PC-3 (cell line): ENCODE measurements around the gene PIGM. TPM values are rescaled to one million over a fixed set of nuclear protein-coding genes. Genes with fewer than 3 reads are reported as not detected.

Experiments
- ATAC-seq: fragments of 200-7000 bp; cut with Tn5 transposase; 2 replicates; pipeline ENCODE4 v1.9.1; 2020; ENCODE audit warnings: mild to moderate bottlenecking, moderate library complexity
- BruUV-seq: library from RNA; stranded (reverse); fragments of 400-500 nt; replicated peaks from 2 replicates; lab custom pipeline; 2021; lab: Mats Ljungman, UMichigan
- CTCF ChIA-PET: fragments of 300-600 bp; sonication (Branson Sonifier 250); formaldehyde crosslinking; loops from one replicate; lab custom pipeline; 2022; ENCODE audit warnings: antibody characterized with exemption; lab: Charles Lee
- POLR2A ChIA-PET: fragments of 300-600 bp; sonication (Branson Sonifier 250); formaldehyde crosslinking; loops from one replicate; lab custom pipeline; 2022; ENCODE audit warnings: antibody characterized with exemption; ENCODE audit not compliant: unreplicated experiment; lab: Charles Lee
- DNase-seq: peaks from one replicate; pipeline ENCODE4 v3.0.0-alpha.2; 2015
- H2AFZ ChIP-seq: fragments of 300-600 bp; sonication (generic); 2 replicates; pipeline ENCODE4 v1.6.0; 2016; ENCODE audit warnings: antibody characterized with exemption, low read length
- H3F3A ChIP-seq: fragments of 300-600 bp; sonication (generic); one replicate; pipeline ENCODE4 v1.6.0; 2017; ENCODE audit warnings: antibody characterized with exemption, low read length, control low read depth, mild to moderate bottlenecking; ENCODE audit not compliant: unreplicated experiment
- H3K27ac ChIP-seq: fragments of 300-600 bp; sonication (generic); 2 replicates; pipeline ENCODE4 v1.5.1; 2016; ENCODE audit warnings: mild to moderate bottlenecking, low read length
- H3K27me3 ChIP-seq: fragments of 300-600 bp; sonication (generic); 2 replicates; pipeline ENCODE4 v1.6.1; 2016; ENCODE audit warnings: low read length, mixed read lengths
- H3K36me3 ChIP-seq: fragments of 300-600 bp; sonication (generic); 2 replicates; pipeline ENCODE4 v1.6.1; 2016; ENCODE audit warnings: low read depth, mixed run types, low read length, mixed read lengths
- H3K4me1 ChIP-seq: fragments of 300-600 bp; sonication (generic); 2 replicates; pipeline ENCODE4 v1.5.1; 2016; ENCODE audit warnings: low read length; ENCODE audit not compliant: insufficient read depth
- H3K4me2 ChIP-seq: fragments of 300-600 bp; sonication (generic); 2 replicates; pipeline ENCODE4 v1.6.0; 2016; ENCODE audit warnings: low read length
- H3K4me3 ChIP-seq: fragments of 300-600 bp; sonication (generic); 2 replicates; pipeline ENCODE4 v1.5.1; 2016; ENCODE audit warnings: mild to moderate bottlenecking, low read length, mixed read lengths
- H3K79me2 ChIP-seq: fragments of 300-600 bp; sonication (generic); 2 replicates; pipeline ENCODE4 v1.6.1; 2017; ENCODE audit warnings: low read length, mixed read lengths
- H3K9ac ChIP-seq: fragments of 300-600 bp; sonication (generic); 2 replicates; pipeline ENCODE4 v1.6.0; 2016; ENCODE audit warnings: mild to moderate bottlenecking, low read length
- H3K9me2 ChIP-seq: fragments of 300-600 bp; sonication (generic); replicated peaks from 2 replicates; pipeline ENCODE4 v1.6.1; 2016; ENCODE audit warnings: mixed run types, low read length, mixed read lengths
- H3K9me3 ChIP-seq: fragments of 300-600 bp; sonication (generic); 2 replicates; pipeline ENCODE4 v1.6.1; 2016; ENCODE audit warnings: low read length, mixed read lengths
- H4K20me1 ChIP-seq: fragments of 300-600 bp; sonication (generic); 2 replicates; pipeline ENCODE4 v1.6.1; 2016; ENCODE audit warnings: low read length, mixed read lengths
- EZH2 ChIP-seq: fragments of 300-600 bp; sonication (generic); IDR thresholded peaks from one replicate; pipeline ENCODE4 v1.6.1; 2017; ENCODE audit warnings: antibody characterized with exemption, mild to moderate bottlenecking, low read length; ENCODE audit not compliant: unreplicated experiment
- EZH2phosphoT487 ChIP-seq: fragments of 300-600 bp; sonication (generic); IDR thresholded peaks from 2 replicates; pipeline ENCODE4 v1.6.1; 2018; ENCODE audit warnings: mild to moderate bottlenecking, antibody characterized with exemption, low read length, borderline replicate concordance
- intact Hi-C: fragments of 100-400 bp; cut with micrococcal nuclease; formaldehyde crosslinking; loops from 2 replicates; pipeline ENCODE4 v1.9.0; 2023
- total RNA-seq: library from RNA; depleted of rRNA; stranded (reverse); fragments of >200 nt; gene quantifications from 2 replicates; pipeline ENCODE4 v1.2.3, GENCODE V29; 2014
- TF ChIP-seq, protein P1 (sequence below): fragments of 300-600 bp; sonication (generic); conservative IDR thresholded peaks from 2 replicates; pipeline ENCODE4 v1.5.1; 2017; ENCODE audit warnings: antibody characterized with exemption, low read depth, mild to moderate bottlenecking, low read length

PIGM gene
- total RNA-seq, 1 experiment from 2014 or later, result 6.9 TPM

DNA sequence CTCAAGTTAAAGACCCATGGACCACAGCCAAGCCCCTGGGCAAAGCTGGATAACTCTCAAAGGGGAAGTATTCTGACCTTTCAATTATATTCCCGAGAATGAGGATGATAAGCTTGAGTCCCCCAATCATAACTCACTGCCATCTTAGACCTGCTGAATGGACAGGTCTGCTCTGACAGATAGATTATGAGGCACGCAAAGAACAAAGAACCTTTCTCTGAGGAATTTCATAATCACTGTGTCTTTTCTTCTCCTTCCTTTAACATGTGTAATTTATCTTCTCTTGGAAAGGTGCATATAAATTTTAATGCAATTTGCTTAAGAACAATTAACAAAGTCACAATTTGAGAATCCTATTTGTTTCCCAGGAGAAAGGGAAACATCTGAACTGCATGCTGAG is 22.0 kb downstream of the PIGM start:
- DNase-seq (no peak), ATAC-seq (no peak)
- TF ChIP-seq, protein P1, sequence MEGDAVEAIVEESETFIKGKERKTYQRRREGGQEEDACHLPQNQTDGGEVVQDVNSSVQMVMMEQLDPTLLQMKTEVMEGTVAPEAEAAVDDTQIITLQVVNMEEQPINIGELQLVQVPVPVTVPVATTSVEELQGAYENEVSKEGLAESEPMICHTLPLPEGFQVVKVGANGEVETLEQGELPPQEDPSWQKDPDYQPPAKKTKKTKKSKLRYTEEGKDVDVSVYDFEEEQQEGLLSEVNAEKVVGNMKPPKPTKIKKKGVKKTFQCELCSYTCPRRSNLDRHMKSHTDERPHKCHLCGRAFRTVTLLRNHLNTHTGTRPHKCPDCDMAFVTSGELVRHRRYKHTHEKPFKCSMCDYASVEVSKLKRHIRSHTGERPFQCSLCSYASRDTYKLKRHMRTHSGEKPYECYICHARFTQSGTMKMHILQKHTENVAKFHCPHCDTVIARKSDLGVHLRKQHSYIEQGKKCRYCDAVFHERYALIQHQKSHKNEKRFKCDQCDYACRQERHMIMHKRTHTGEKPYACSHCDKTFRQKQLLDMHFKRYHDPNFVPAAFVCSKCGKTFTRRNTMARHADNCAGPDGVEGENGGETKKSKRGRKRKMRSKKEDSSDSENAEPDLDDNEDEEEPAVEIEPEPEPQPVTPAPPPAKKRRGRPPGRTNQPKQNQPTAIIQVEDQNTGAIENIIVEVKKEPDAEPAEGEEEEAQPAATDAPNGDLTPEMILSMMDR, result no peak
- no peak for TF ChIP-seq EZH2phosphoT487
- no peak for TF ChIP-seq EZH2
- BruUV-seq, result no TSS peak
- CTCF ChIA-PET, result interaction anchor here (0.6 kb wide), 1 partner anchor 19 kb away, joined by 3 read pairs; no protein-coding TSS in a partner anchor
- Histone ChIP-seq H3K4me3 (no peak overlapping the region), H3K9me2 (no peaks in the 10 kb centered on the region), H3K27ac (no peak overlapping the region), H3K4me2 (no peak overlapping the region), H3K79me2 (no peaks in the 10 kb centered on the region), H2AFZ (no peak overlapping the region), H3K27me3 (no peaks in the 10 kb centered on the region), H3K36me3 (no peaks in the 10 kb centered on the region), H3K4me1 (peaks cover 8% of the 10 kb centered on the region), H3K9me3 (no peaks in the 10 kb centered on the region), H4K20me1 (no peaks in the 10 kb centered on the region), H3K9ac (no peak overlapping the region), H3F3A (no peaks in the 10 kb centered on the region)
- POLR2A ChIA-PET, result no interaction called here
- intact Hi-C loops, result no loop called here

DNA sequence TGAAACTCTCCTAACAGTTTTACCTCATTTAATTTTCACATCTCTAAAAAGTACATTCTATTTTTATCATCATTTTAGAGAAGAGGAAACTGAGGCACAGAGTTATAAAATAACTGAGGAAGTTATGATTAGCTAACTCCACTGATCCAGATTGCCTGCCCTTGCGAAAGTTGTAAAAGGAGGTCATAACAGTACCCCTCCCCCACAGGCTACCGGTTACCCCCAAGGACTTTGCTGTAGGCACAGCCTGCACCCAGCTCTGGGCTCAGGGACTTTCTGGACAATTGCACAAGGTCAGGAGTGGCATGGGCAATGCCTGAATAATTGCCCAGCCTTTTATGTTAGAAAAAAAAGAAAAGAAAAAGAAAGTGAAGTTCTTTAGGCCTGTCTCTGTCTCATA is 22.7 kb downstream of the PIGM start:
- no peak overlapping the region for H3K27ac ChIP-seq
- no peak overlapping the region for H3K9ac ChIP-seq
- POLR2A ChIA-PET, result no interaction called here
- H3K9me3 ChIP-seq, result no peaks in the 10 kb centered on the region
- H3F3A ChIP-seq, result no peaks in the 10 kb centered on the region
- no peaks in the 10 kb centered on the region for H4K20me1 ChIP-seq
- ATAC-seq (no peak), DNase-seq (no peak)
- intact Hi-C loops, result no loop called here
- no peak overlapping the region for H3K4me3 ChIP-seq
- TF ChIP-seq, protein P1, result no peak
- no peak for TF ChIP-seq EZH2
- no peak for TF ChIP-seq EZH2phosphoT487
- peaks cover 8% of the 10 kb centered on the region for H3K4me1 ChIP-seq
- no peaks in the 10 kb centered on the region for H3K79me2 ChIP-seq
- no TSS peak for BruUV-seq
- no peak overlapping the region for H2AFZ ChIP-seq
- CTCF ChIA-PET, result interaction anchor here (0.5 to 0.6 kb wide), 2 partner anchors 20 to 320 kb away, joined by 3 read pairs; no protein-coding TSS in a partner anchor
- no peaks in the 10 kb centered on the region for H3K36me3 ChIP-seq
- H3K4me2 ChIP-seq, result no peak overlapping the region
- no peaks in the 10 kb centered on the region for H3K27me3 ChIP-seq
- H3K9me2 ChIP-seq, result no peaks in the 10 kb centered on the region

DNA sequence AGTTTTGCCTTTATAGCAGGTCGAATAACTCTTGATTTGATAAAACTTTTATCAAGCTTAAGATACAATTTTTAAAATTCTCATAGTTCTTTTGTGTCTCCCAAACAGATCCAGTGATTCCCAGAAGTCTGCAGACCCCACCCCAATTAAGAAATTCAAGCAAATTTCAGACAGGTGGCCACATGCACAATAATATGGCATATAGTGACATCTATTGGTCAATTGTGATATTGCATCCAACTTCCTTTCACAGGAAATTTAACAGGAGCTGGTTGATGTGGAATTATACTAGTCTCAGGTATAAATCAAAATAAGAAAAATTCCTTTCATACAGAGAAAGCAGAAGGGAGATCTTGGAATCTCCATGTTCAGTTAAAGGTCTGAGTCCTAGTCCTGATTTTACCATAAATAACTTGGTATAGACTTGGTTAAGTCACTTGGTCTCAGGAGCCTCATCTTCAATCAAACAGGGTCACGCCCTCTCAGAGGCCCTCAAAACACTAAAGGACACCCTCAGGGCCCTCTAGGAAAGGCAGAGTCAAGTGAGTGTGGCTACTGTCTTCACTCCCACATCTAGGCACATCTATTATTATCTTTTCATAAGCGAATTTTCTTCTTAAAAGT is 24.1 kb downstream of the PIGM start:
- BruUV-seq, result no TSS peak
- intact Hi-C loops, result loop anchor here (1.0 to 2.0 kb wide), 5 partner anchors 61 to 227 kb away; partner anchors contain the start of gene DUSP23
- Histone ChIP-seq H3K9ac (no peak overlapping the region), H3K4me2 (no peak overlapping the region), H3K9me3 (no peaks in the 10 kb centered on the region), H3K4me1 (peaks cover 8% of the 10 kb centered on the region), H3K36me3 (no peaks in the 10 kb centered on the region), H3K9me2 (no peaks in the 10 kb centered on the region), H3K79me2 (no peaks in the 10 kb centered on the region), H3K4me3 (no peak overlapping the region), H3K27me3 (no peaks in the 10 kb centered on the region), H4K20me1 (no peaks in the 10 kb centered on the region), H3F3A (no peaks in the 10 kb centered on the region), H2AFZ (no peak overlapping the region), H3K27ac (no peak overlapping the region)
- peak; percentile 30; the same call in 1 of the 2 replicates for ATAC-seq
- POLR2A ChIA-PET, result interaction anchor here (0.6 to 0.7 kb wide), 2 partner anchors 82 to 1091 kb away, joined by 3 read pairs; partner anchors contain the start of gene TAGLN2
- CTCF ChIA-PET, result interaction anchor here (0.5 to 4.5 kb wide), 34 partner anchors 8 to 846 kb away, joined by 3 to 144 read pairs (median 4); partner anchors contain the start of genes IGSF9 and TAGLN2
- TF ChIP-seq, protein P1, result peak; percentile 97
- TF ChIP-seq EZH2phosphoT487, result no peak
- peak; percentile 85 for DNase-seq
